ENCODE results near the gene NUP98. TPM values are rescaled to one million over a fixed set of nuclear protein-coding genes. Genes with fewer than 3 reads are reported as not detected.

Gene NUP98
- 100 to 1,000 TPM; 109 to 112 TPM for total RNA-seq
- 10 to 100 TPM; 31.9 to 51.8 TPM for polyA plus RNA-seq

DNA sequence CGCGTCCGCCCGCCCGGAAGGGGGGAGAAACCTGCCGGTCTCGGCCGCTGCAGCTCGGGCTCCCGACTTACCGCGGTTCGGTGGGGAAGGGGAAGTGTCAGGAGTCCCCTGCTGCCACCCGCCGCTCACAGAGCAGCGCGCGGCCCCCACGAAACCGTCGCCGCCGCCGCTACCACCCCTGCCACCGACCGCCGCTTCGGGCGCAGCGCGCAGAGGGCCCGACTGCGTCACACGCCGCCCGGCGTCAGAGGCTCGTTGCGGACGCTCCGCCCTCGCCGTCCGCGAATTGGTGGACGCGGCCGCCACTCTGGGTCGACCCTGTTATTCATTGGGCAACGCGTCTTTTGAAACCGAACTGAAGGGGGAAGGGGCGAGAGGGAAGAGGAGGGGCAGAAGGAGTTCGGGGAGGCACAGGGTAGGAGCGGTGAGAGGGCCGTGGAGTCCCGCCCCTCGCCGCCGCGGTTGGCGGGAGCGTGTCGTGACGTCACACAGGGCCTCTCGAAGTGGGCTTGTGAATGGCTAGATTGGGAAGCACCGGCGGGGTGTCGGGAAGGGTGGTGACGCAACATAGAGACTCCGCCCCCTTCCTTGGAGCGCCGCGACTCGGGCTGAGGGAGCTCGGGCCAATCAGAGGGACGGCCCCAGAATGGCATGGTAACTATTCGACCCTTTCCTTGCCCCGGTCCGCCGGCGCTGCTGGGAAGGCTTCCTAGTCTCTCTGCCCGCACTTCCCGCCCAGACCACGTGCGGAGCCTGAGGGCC is at the start of gene NUP98:
Gene NUP98, minus strand, starts transcription at position 226 of the 762 bp plus-strand sequence. CDS start 15,437 bp downstream, outside the sequence.
- ChIA-PET CTCF (ENCODE audit: partially characterized antibody) (interaction anchor here (0.6 to 3.3 kb wide), 6 partner anchors 8 to 44 kb away, joined by 3 to 23 read pairs (median 3); partner anchors contain the start of gene PGAP2), POLR2A (ENCODE audit: partially characterized antibody) (interaction anchor here (0.6 to 6.6 kb wide), 12 partner anchors 8 to 145 kb away, joined by 3 to 91 read pairs (median 5); partner anchors contain the start of genes PGAP2, RHOG and STIM1)
- no peaks in the 10 kb centered on the region for H3K27me3 Mint-ChIP-seq
- peaks cover 42% of the 10 kb centered on the region for H3K4me1 ChIP-seq (ENCODE audit: insufficient read depth, low read length)
- H3K9me3 Mint-ChIP-seq, result no peaks in the 10 kb centered on the region
- H3K27ac Mint-ChIP-seq, result peak within 1 kb of the TSS; percentile 96 to 100 (median 99)
- peaks cover 17% of the 10 kb centered on the region for H3K36me3 ChIP-seq (ENCODE audit: insufficient read depth, low read length)
- H3K4me3 ChIP-seq (ENCODE audit: low read length in 2 of 2), result peak within 1 kb of the TSS; percentile 89 to 98
- H3K27ac ChIP-seq (ENCODE audit: low read depth, low read length), result peak within 1 kb of the TSS; percentile 99
- peak within 1 kb of the TSS; percentile 91 to 98 (median 96) for H3K4me3 Mint-ChIP-seq
- no peaks in the 10 kb centered on the region for H3K9me3 ChIP-seq (ENCODE audit: control insufficient read depth in 1 of 2, low read length in 2 of 2)
- no peaks in the 10 kb centered on the region for H3K27me3 ChIP-seq (ENCODE audit: insufficient read depth, low read length)
- intact Hi-C loops (cut with micrococcal nuclease), result loop anchor here (1.0 kb wide), 5 partner anchors 11 to 297 kb away; partner anchors contain the start of genes PGAP2 and RRM1
- H3K4me1 Mint-ChIP-seq, result peaks cover 26 to 61% (median 45%) of the 10 kb centered on the region in 4 donors
- peak; percentile 100 for DNase-seq
- H3K36me3 Mint-ChIP-seq, result peaks cover 4 to 35% of the 10 kb centered on the region in 2 donors

- Mint-ChIP-seq H3K4me1 (peaks cover 12 to 29% (median 17%) of the 10 kb centered on the region in 4 donors), H3K36me3 (peaks cover 0 to 5% of the 10 kb centered on the region in 2 donors), H3K27me3 (no peaks in the 10 kb centered on the region), H3K9me3 (no peaks in the 10 kb centered on the region), H3K4me3 (no peak overlapping the region), H3K27ac (no peak overlapping the region)
- intact Hi-C loops (cut with micrococcal nuclease), result no loop called here
- Histone ChIP-seq H3K9me3 (ENCODE audit: control insufficient read depth in 1 of 2, low read length in 2 of 2) (no peaks in the 10 kb centered on the region), H3K27me3 (ENCODE audit: insufficient read depth, low read length) (no peaks in the 10 kb centered on the region), H3K27ac (ENCODE audit: low read depth, low read length) (no peak overlapping the region), H3K4me1 (ENCODE audit: insufficient read depth, low read length) (peaks cover 15% of the 10 kb centered on the region), H3K4me3 (ENCODE audit: low read length in 2 of 2) (no peak overlapping the region), H3K36me3 (ENCODE audit: insufficient read depth, low read length) (no peaks in the 10 kb centered on the region)
- DNase-seq, result no peak
- POLR2A ChIA-PET (ENCODE audit: partially characterized antibody), result interaction anchor here (1.3 kb wide), 1 partner anchor 9 kb away, joined by 4 read pairs; the partner anchor contains the start of gene STIM1
- CTCF ChIA-PET (ENCODE audit: partially characterized antibody), result interaction anchor here (0.6 to 25.8 kb wide), 3 partner anchors 9 to 220 kb away, joined by 3 to 934 read pairs (median 514); partner anchors contain the start of gene STIM1
Measured at GRCh38 chr11:3845670-3846069, 48.3 kb upstream of the NUP98 start.

- Histone ChIP-seq H3K27ac (ENCODE audit: low read depth, low read length) (no peak overlapping the region), H3K4me3 (ENCODE audit: low read length in 2 of 2) (no peak overlapping the region), H3K9me3 (ENCODE audit: control insufficient read depth in 1 of 2, low read length in 2 of 2) (no peaks in the 10 kb centered on the region), H3K4me1 (ENCODE audit: insufficient read depth, low read length) (peaks cover 15% of the 10 kb centered on the region), H3K36me3 (ENCODE audit: insufficient read depth, low read length) (no peaks in the 10 kb centered on the region), H3K27me3 (ENCODE audit: insufficient read depth, low read length) (no peaks in the 10 kb centered on the region)
- no peak for DNase-seq
- Mint-ChIP-seq H3K4me3 (no peak overlapping the region), H3K27ac (peak overlapping the region in 2 of 7 donors; percentile 13 to 45), H3K9me3 (no peaks in the 10 kb centered on the region), H3K27me3 (no peaks in the 10 kb centered on the region), H3K36me3 (peaks cover 0 to 6% of the 10 kb centered on the region in 2 donors), H3K4me1 (peaks cover 12 to 30% (median 17%) of the 10 kb centered on the region in 4 donors)
- intact Hi-C loops (cut with micrococcal nuclease), result no loop called here
- CTCF ChIA-PET (ENCODE audit: partially characterized antibody), result interaction anchor here (17.8 to 25.8 kb wide), 2 partner anchors 9 to 220 kb away, joined by 514 to 934 read pairs; partner anchors contain the start of gene STIM1
- POLR2A ChIA-PET (ENCODE audit: partially characterized antibody), result interaction anchor here (14.8 kb wide), 1 partner anchor 7 kb away, joined by 659 read pairs; the partner anchor contains the start of gene STIM1
Measured at GRCh38 chr11:3845246-3845645, 47.9 kb upstream of the NUP98 start.

- no peak overlapping the region for H3K27ac ChIP-seq (ENCODE audit: low read depth, low read length)
- peaks cover 17% of the 10 kb centered on the region for H3K4me1 ChIP-seq (ENCODE audit: insufficient read depth, low read length)
- ChIA-PET CTCF (ENCODE audit: partially characterized antibody) (interaction anchor here (0.7 to 25.8 kb wide), 5 partner anchors 11 to 243 kb away, joined by 3 to 934 read pairs (median 12); partner anchors contain the start of gene STIM1), POLR2A (ENCODE audit: partially characterized antibody) (interaction anchor here (1.5 to 14.8 kb wide), 4 partner anchors 9 to 230 kb away, joined by 3 to 659 read pairs (median 132); partner anchors contain the start of genes NUP98 and STIM1)
- intact Hi-C loops (cut with micrococcal nuclease), result loop anchor here (5.0 kb wide), 1 partner anchor 249 kb away; the partner anchor contains the start of gene RRM1
- Mint-ChIP-seq H3K27me3 (peaks cover 0 to 3% of the 10 kb centered on the region in 2 donors), H3K4me3 (no peak overlapping the region), H3K4me1 (peaks cover 14 to 42% (median 24%) of the 10 kb centered on the region in 4 donors), H3K9me3 (peaks cover 0 to 2% (median 0%) of the 10 kb centered on the region in 8 donors), H3K27ac (peak overlapping the region; percentile 53 to 99 (median 78)), H3K36me3 (peaks cover 3 to 23% of the 10 kb centered on the region in 2 donors)
- DNase-seq, result no peak
- no peaks in the 10 kb centered on the region for H3K27me3 ChIP-seq (ENCODE audit: insufficient read depth, low read length)
- H3K4me3 ChIP-seq (ENCODE audit: low read length in 2 of 2), result no peak overlapping the region
- H3K36me3 ChIP-seq (ENCODE audit: insufficient read depth, low read length), result no peaks in the 10 kb centered on the region
- no peaks in the 10 kb centered on the region for H3K9me3 ChIP-seq (ENCODE audit: control insufficient read depth in 1 of 2, low read length in 2 of 2)
Measured at GRCh38 chr11:3843326-3843725, 46.0 kb upstream of the NUP98 start.

GRCh38 chr11:3841426-3842350 is 44.3 kb upstream of the NUP98 start:
- peak overlapping the region; percentile 95 to 99 (median 98) for H3K27ac Mint-ChIP-seq

More at GRCh38 chr11:3841426-3842350, 44.3 kb upstream of the NUP98 start:
- Mint-ChIP-seq H3K27me3 (peaks cover 0 to 3% of the 10 kb centered on the region in 2 donors), H3K36me3 (peaks cover 7 to 30% of the 10 kb centered on the region in 2 donors), H3K4me3 (peak overlapping the region; percentile 86 to 96 (median 88)), H3K4me1 (peaks cover 23 to 57% (median 37%) of the 10 kb centered on the region in 4 donors), H3K9me3 (peaks cover 0 to 2% (median 0%) of the 10 kb centered on the region in 8 donors)
- peak; percentile 94 to 99 (median 96) for DNase-seq
- Histone ChIP-seq H3K36me3 (ENCODE audit: insufficient read depth, low read length) (no peaks in the 10 kb centered on the region), H3K9me3 (ENCODE audit: control insufficient read depth in 1 of 2, low read length in 2 of 2) (no peaks in the 10 kb centered on the region), H3K27ac (ENCODE audit: low read depth, low read length) (peak overlapping the region; percentile 95), H3K4me3 (ENCODE audit: low read length in 2 of 2) (peak overlapping the region in 1 of 2 donors; percentile 75), H3K4me1 (ENCODE audit: insufficient read depth, low read length) (peaks cover 34% of the 10 kb centered on the region), H3K27me3 (ENCODE audit: insufficient read depth, low read length) (no peaks in the 10 kb centered on the region)
- CTCF ChIA-PET (ENCODE audit: partially characterized antibody), result interaction anchor here (0.6 to 25.8 kb wide), 37 partner anchors 11 to 254 kb away, joined by 3 to 934 read pairs (median 4); partner anchors contain the start of genes NUP98, PGAP2 and STIM1
- intact Hi-C loops (cut with micrococcal nuclease), result loop anchor here (1.0 to 5.0 kb wide), 7 partner anchors 8 to 251 kb away; partner anchors contain the start of genes NUP98, PGAP2 and RRM1
- POLR2A ChIA-PET (ENCODE audit: partially characterized antibody), result interaction anchor here (0.9 to 14.8 kb wide), 30 partner anchors 10 to 254 kb away, joined by 3 to 659 read pairs (median 6); partner anchors contain the start of genes NUP98, PGAP2 and STIM1
